Measurements from ENCODE around the gene PDCD1. TPM values are rescaled to one million over a fixed set of nuclear protein-coding genes. Genes with fewer than 3 reads are reported as not detected.

PDCD1 gene
- total RNA-seq, 1 donor from 2014 or later = not detected

DNA sequence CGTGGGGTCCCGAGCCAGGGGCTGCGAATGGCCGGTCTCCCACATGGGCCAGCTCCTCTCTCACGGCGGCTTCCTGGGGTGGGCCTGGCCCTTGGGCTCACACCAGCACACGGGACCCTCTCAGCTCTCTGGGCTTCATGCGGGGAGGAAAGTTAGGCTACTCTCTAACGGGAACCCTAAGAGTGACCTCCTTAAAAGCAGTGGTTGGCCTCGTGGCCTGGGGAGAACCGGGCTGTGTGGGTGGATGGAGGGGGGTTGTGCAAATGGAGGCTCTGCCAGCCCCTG is 36.7 kb upstream of the PDCD1 start:
- FAIRE-seq = no peak
- Histone ChIP-seq H3K27me3 (ENCODE audit: control insufficient read depth, insufficient read depth, low read length) (no peaks in the 10 kb centered on the region), H3K36me3 (ENCODE audit: control insufficient read depth, insufficient read depth, low read length) (no peaks in the 10 kb centered on the region), H3K4me3 (ENCODE audit: low read depth, low read length) (no peak overlapping the region)
- DNase-seq (ENCODE audit: low read depth) = no peak
- TF ChIP-seq, protein P1, sequence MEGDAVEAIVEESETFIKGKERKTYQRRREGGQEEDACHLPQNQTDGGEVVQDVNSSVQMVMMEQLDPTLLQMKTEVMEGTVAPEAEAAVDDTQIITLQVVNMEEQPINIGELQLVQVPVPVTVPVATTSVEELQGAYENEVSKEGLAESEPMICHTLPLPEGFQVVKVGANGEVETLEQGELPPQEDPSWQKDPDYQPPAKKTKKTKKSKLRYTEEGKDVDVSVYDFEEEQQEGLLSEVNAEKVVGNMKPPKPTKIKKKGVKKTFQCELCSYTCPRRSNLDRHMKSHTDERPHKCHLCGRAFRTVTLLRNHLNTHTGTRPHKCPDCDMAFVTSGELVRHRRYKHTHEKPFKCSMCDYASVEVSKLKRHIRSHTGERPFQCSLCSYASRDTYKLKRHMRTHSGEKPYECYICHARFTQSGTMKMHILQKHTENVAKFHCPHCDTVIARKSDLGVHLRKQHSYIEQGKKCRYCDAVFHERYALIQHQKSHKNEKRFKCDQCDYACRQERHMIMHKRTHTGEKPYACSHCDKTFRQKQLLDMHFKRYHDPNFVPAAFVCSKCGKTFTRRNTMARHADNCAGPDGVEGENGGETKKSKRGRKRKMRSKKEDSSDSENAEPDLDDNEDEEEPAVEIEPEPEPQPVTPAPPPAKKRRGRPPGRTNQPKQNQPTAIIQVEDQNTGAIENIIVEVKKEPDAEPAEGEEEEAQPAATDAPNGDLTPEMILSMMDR (IDR thresholded peaks at IDR 0.05; ENCODE audit: insufficient read depth, low read length, severe bottlenecking) = no peak

DNA sequence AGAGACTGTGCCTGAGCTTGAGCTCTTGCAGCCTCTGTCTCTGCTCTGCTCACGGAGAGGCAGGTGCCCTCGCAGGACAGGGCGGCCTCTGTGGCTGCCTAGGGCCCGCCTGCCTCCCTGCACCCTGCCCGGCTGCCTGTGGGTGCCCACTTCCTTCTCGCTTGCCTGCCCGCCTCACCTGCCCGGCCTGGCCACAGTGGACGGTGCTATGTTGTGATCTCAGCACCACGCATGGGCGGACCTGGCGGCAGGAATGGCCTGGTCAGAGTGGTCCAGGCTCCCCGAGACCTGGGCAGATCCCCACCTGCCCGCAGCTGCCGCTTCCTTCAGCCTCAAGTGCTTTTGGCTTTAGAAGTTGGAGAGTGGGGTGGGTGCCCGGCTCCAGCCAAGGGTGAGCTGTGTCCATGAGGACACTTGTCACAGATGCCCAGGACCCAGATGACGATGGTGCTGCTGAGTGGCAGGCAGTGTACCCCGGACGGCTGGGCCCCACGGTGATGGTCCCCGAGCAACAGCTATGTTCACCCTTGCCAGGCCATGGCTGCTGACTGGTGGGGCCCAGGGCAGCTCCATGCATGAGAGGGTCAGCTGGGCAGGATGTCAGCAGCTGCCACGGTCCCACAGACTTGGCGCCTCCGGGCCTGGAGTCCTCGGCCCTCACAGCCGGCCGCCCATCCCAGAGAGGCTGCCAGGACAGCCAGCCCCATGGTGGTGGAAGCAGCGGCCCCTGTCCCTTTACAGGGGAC is 36.2 kb upstream of the PDCD1 start:
- DNase-seq (ENCODE audit: low read depth) (no peak), FAIRE-seq (no peak)
- Histone ChIP-seq H3K36me3 (ENCODE audit: control insufficient read depth, insufficient read depth, low read length) (no peaks in the 10 kb centered on the region), H3K4me3 (ENCODE audit: low read depth, low read length) (no peak overlapping the region), H3K27me3 (ENCODE audit: control insufficient read depth, insufficient read depth, low read length) (no peaks in the 10 kb centered on the region)
- TF ChIP-seq, protein P1 (IDR thresholded peaks at IDR 0.05; ENCODE audit: insufficient read depth, low read length, severe bottlenecking) = no peak

DNA sequence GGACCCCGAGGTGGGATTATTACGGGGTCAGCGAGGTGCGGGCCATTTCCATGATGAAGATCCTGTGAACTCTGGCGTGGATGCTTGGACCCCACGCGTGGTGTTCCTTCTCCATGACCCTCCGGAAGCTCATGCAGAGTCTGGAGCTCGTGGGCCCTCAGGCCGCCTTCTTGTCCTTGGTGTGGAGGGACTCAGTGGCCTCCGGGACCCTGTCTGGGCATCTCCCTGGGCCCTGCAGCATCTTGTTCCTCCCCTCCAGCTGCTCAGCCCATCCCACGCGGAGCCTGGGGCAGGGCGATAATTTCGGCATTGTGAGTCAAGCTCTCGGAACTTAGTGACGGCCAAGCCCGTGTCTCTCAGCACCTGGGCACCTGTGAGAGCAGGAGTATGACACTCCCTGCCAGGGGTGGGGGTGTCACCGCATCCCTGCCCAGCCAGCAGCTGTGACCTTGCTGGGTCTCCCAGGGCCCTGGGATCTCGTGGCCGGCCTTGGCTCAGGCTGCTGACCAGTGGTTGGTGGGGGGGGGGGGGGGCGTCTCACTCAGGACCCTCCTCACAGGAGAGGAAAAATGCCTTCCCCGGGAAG is 35.5 kb upstream of the PDCD1 start:
- H3K27me3 ChIP-seq (ENCODE audit: control insufficient read depth, insufficient read depth, low read length) = no peaks in the 10 kb centered on the region
- H3K4me3 ChIP-seq (ENCODE audit: low read depth, low read length) = no peak overlapping the region
- FAIRE-seq (no peak), DNase-seq (ENCODE audit: low read depth) (peak; percentile 77)
- H3K36me3 ChIP-seq (ENCODE audit: control insufficient read depth, insufficient read depth, low read length) = no peaks in the 10 kb centered on the region
- TF ChIP-seq, protein P1 (IDR thresholded peaks at IDR 0.05; ENCODE audit: insufficient read depth, low read length, severe bottlenecking) = no peak

DNA sequence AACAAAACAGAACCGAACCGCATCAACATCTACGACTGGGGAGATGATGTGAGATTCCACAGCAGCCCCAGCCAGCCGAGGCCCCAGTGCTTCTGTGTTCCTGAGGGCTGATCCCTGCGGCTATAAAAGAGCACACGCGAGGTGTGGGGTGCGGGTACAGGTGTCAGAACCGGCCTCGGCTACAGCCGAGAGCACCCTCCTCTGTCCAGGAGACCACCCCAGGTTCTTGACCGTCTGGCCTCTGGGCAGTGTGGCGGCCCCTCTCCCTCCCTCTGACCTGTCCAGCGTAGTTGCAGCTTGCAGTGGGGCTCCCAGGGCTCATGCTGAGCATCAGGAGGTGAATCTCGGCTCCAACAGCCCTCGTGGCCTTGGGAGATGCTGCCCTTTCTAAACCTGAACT is 34.6 kb upstream of the PDCD1 start:
- H3K36me3 ChIP-seq (ENCODE audit: control insufficient read depth, insufficient read depth, low read length) = no peaks in the 10 kb centered on the region
- FAIRE-seq (no peak), DNase-seq (ENCODE audit: low read depth) (no peak)
- TF ChIP-seq, protein P1 (IDR thresholded peaks at IDR 0.05; ENCODE audit: insufficient read depth, low read length, severe bottlenecking) = no peak
- no peak overlapping the region for H3K4me3 ChIP-seq (ENCODE audit: low read depth, low read length)
- no peaks in the 10 kb centered on the region for H3K27me3 ChIP-seq (ENCODE audit: control insufficient read depth, insufficient read depth, low read length)

DNA sequence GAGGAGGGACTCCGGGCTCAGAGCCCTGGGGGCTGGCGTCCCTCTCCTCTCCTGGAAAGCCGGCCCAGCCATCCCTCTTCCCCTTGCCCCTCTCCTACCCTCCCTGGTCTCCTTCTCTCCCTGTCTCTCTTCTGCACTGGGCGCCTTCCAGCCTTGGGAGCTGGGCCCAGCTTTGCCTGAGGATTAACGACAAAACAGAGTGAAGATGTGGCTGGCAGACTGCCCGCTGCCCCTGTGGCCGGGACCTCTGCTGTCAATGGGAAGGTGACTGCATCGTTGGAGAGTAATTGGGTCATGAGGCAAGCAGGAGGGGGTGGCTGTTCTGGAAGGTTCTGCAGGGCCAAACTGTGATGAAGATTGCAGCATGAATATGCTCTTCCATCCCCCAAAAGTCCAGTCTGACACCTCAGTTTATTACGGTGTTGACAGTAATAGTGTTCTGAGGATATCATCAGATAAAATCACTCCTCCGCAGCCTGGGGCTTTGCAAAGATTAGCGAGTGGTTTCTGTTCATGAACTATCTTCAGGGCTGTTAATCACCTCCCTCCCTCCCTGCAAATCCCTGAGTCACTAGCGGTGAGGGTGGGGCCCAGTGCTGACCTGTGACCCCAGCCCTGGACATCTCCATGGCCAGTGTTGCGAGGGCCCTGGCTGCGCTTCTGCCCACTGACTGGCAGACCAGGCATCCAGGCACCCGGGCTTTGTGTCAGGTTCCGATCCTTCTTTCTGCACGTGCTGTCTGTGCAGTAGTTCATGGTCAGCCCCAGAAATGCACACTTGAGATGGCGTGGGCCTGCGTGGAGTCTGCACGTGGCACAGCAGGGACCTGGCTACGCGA is 33.8 kb upstream of the PDCD1 start:
- peak; percentile 13 for FAIRE-seq

More for the DNA sequence above, 33.8 kb upstream of the PDCD1 start:
- H3K27me3 ChIP-seq (ENCODE audit: control insufficient read depth, insufficient read depth, low read length) = no peaks in the 10 kb centered on the region
- H3K36me3 ChIP-seq (ENCODE audit: control insufficient read depth, insufficient read depth, low read length) = no peaks in the 10 kb centered on the region
- DNase-seq (ENCODE audit: low read depth) = no peak
- TF ChIP-seq, protein P1 (IDR thresholded peaks at IDR 0.05; ENCODE audit: insufficient read depth, low read length, severe bottlenecking) = no peak
- H3K4me3 ChIP-seq (ENCODE audit: low read depth, low read length) = no peak overlapping the region
